Astrocyte (in vitro differentiated cells and primary cell): Measurements from ENCODE around the gene ZC3H12C.
"Not testable (repeated sequence)": the region's sequence is repeated elsewhere in the genome, so short reads cannot be mapped to it uniquely, and the experiment has no call there.

Experiments
- CTCF ChIP-seq: IDR thresholded peaks from 2 replicates; pipeline ENCODE4 v1.5.1; 2011; ENCODE audit warnings: low read depth, mild to moderate bottlenecking, inconsistent platforms, low read length, moderate library complexity; ENCODE audit not compliant: insufficient read depth
- EZH2 ChIP-seq: IDR thresholded peaks from 2 replicates; pipeline ENCODE4 v1.6.1; 2012; ENCODE audit warnings: mild to moderate bottlenecking, low read length, inconsistent platforms; ENCODE audit not compliant: insufficient read depth

GRCh38 chr11:110192604-110193282 is 99.6 kb downstream of the ZC3H12C start:
- not testable (repeated sequence) for TF ChIP-seq CTCF, EZH2
